Measurements from ENCODE around the gene NRIP1. TPM values are rescaled to one million over a fixed set of nuclear protein-coding genes. Genes with fewer than 3 reads are reported as not detected.
A peak's percentile ranks its signal among the peaks of the same experiment; 100 is the strongest.
"Not testable (repeated sequence)": the region's sequence is repeated elsewhere in the genome, so short reads cannot be mapped to it uniquely, and the experiment has no call there.

Gene NRIP1
- total RNA-seq, 1 experiment from 2014 or later, result 76.0 TPM

GRCh38 chr21:15037900-15038293, 26.9 kb downstream of the NRIP1 start:
- Histone ChIP-seq H3K36me3 (peaks cover 62% of the 10 kb centered on the region), H3K4me1 (no peaks in the 10 kb centered on the region), H3K4me3 (no peak overlapping the region), H3K27me3 (no peaks in the 10 kb centered on the region), H3K9me3 (replicated peaks) (no peaks in the 10 kb centered on the region; the same call in 1 of the 2 replicates), H3K27ac (no peak overlapping the region)
- no peak for DNase-seq

GRCh38 chr21:15037095-15037899, 27.5 kb downstream of the NRIP1 start:
- no peaks in the 10 kb centered on the region for H3K27me3 ChIP-seq
- H3K4me1 ChIP-seq, result no peaks in the 10 kb centered on the region
- H3K9me3 ChIP-seq (replicated peaks), result no peaks in the 10 kb centered on the region; the same call in 1 of the 2 replicates
- H3K4me3 ChIP-seq, result no peak overlapping the region
- H3K36me3 ChIP-seq, result peaks cover 62% of the 10 kb centered on the region
- DNase-seq, result no peak
- H3K27ac ChIP-seq, result no peak overlapping the region

- no peak for DNase-seq
- no peaks in the 10 kb centered on the region for H3K27me3 ChIP-seq
- no peak overlapping the region for H3K27ac ChIP-seq
- no peaks in the 10 kb centered on the region; the same call in 1 of the 2 replicates for H3K9me3 ChIP-seq (replicated peaks)
- H3K4me1 ChIP-seq, result no peaks in the 10 kb centered on the region
- H3K4me3 ChIP-seq, result no peak overlapping the region
- peaks cover 57% of the 10 kb centered on the region for H3K36me3 ChIP-seq
Measured at GRCh38 chr21:15036189-15036588, 28.6 kb downstream of the NRIP1 start.

- no peak overlapping the region for H3K4me3 ChIP-seq
- no peak for DNase-seq
- peaks cover 44% of the 10 kb centered on the region for H3K36me3 ChIP-seq
- no peaks in the 10 kb centered on the region for H3K27me3 ChIP-seq
- peaks cover 2% of the 10 kb centered on the region; the same call in 1 of the 2 replicates for H3K9me3 ChIP-seq (replicated peaks)
- no peak overlapping the region for H3K27ac ChIP-seq
- H3K4me1 ChIP-seq, result no peaks in the 10 kb centered on the region
Measured at GRCh38 chr21:15034126-15034853, 30.5 kb downstream of the NRIP1 start.

- H3K27ac ChIP-seq, result no peak overlapping the region
- H3K4me1 ChIP-seq, result no peaks in the 10 kb centered on the region
- peaks cover 30% of the 10 kb centered on the region for H3K36me3 ChIP-seq
- no peak overlapping the region for H3K4me3 ChIP-seq
- H3K27me3 ChIP-seq, result no peaks in the 10 kb centered on the region
- H3K9me3 ChIP-seq (replicated peaks), result peaks cover 2% of the 10 kb centered on the region; the same call in 1 of the 2 replicates
- DNase-seq, result no peak
Measured at GRCh38 chr21:15031790-15032357, 32.9 kb downstream of the NRIP1 start.

GRCh38 chr21:15031362-15031761, 33.4 kb downstream of the NRIP1 start:
- not testable (repeated sequence) for H3K27ac ChIP-seq; H3K27me3 ChIP-seq; H3K4me3 ChIP-seq; DNase-seq; H3K4me1 ChIP-seq; H3K9me3 ChIP-seq (replicated peaks)
- H3K36me3 ChIP-seq, result peaks cover 30% of the 10 kb centered on the region; the same call in 1 of the 2 replicates

GRCh38 chr21:15030861-15031260, 33.9 kb downstream of the NRIP1 start:
- H3K4me3 ChIP-seq; H3K4me1 ChIP-seq; DNase-seq; H3K9me3 ChIP-seq (replicated peaks); H3K27ac ChIP-seq; H3K27me3 ChIP-seq: not testable (repeated sequence)
- H3K36me3 ChIP-seq, result peaks cover 31% of the 10 kb centered on the region; the same call in 1 of the 2 replicates

- Histone ChIP-seq H3K27ac (no peak overlapping the region), H3K27me3 (no peaks in the 10 kb centered on the region), H3K4me1 (peaks cover 2% of the 10 kb centered on the region), H3K36me3 (peaks cover 32% of the 10 kb centered on the region; the same call in 1 of the 2 replicates), H3K4me3 (no peak overlapping the region), H3K9me3 (replicated peaks) (peaks cover 2% of the 10 kb centered on the region; the same call in 1 of the 2 replicates)
- DNase-seq, result no peak
Measured at GRCh38 chr21:15029077-15029476, 35.7 kb downstream of the NRIP1 start.

- H3K27me3 ChIP-seq, result no peaks in the 10 kb centered on the region
Measured at GRCh38 chr21:15028186-15028585, 36.6 kb downstream of the NRIP1 start.

GRCh38 chr21:15027056-15027455, 37.7 kb downstream of the NRIP1 start:
- no peaks in the 10 kb centered on the region for H3K27me3 ChIP-seq

More at GRCh38 chr21:15028186-15028585, 36.6 kb downstream of the NRIP1 start:
- Histone ChIP-seq H3K4me1 (peaks cover 11% of the 10 kb centered on the region), H3K36me3 (peaks cover 23% of the 10 kb centered on the region; the same call in 1 of the 2 replicates), H3K27ac (no peak overlapping the region), H3K4me3 (no peak overlapping the region), H3K9me3 (replicated peaks) (peaks cover 2% of the 10 kb centered on the region; the same call in 1 of the 2 replicates)
- no peak for DNase-seq

GRCh38 chr21:15026370-15026769, 38.4 kb downstream of the NRIP1 start:
- no peak for DNase-seq
- H3K4me3 ChIP-seq, result no peak overlapping the region
- peaks cover 9% of the 10 kb centered on the region for H3K36me3 ChIP-seq
- peaks cover 19% of the 10 kb centered on the region for H3K4me1 ChIP-seq
- no peaks in the 10 kb centered on the region for H3K27me3 ChIP-seq
- no peak overlapping the region for H3K27ac ChIP-seq
- peaks cover 2% of the 10 kb centered on the region; the same call in 1 of the 2 replicates for H3K9me3 ChIP-seq (replicated peaks)

More at GRCh38 chr21:15027056-15027455, 37.7 kb downstream of the NRIP1 start:
- H3K36me3 ChIP-seq, result peaks cover 11% of the 10 kb centered on the region; the same call in 1 of the 2 replicates
- no peak overlapping the region for H3K27ac ChIP-seq
- H3K4me3 ChIP-seq, result no peak overlapping the region
- DNase-seq, result no peak
- H3K4me1 ChIP-seq, result peaks cover 19% of the 10 kb centered on the region
- H3K9me3 ChIP-seq (replicated peaks), result peaks cover 2% of the 10 kb centered on the region; the same call in 1 of the 2 replicates

- DNase-seq, result peak; percentile 42 to 76
- peaks cover 8% of the 10 kb centered on the region for H3K36me3 ChIP-seq
- no peaks in the 10 kb centered on the region for H3K27me3 ChIP-seq
- no peaks in the 10 kb centered on the region; the same call in 1 of the 2 replicates for H3K9me3 ChIP-seq (replicated peaks)
- peak overlapping the region; percentile 29; the same call in 1 of the 2 replicates for H3K27ac ChIP-seq
- H3K4me1 ChIP-seq, result peaks cover 19% of the 10 kb centered on the region
- no peak overlapping the region for H3K4me3 ChIP-seq
Measured at GRCh38 chr21:15023776-15024175, 41.0 kb downstream of the NRIP1 start.

GRCh38 chr21:15022608-15023261, 42.1 kb downstream of the NRIP1 start:
- Histone ChIP-seq H3K9me3 (replicated peaks) (no peaks in the 10 kb centered on the region; the same call in 1 of the 2 replicates), H3K4me1 (peaks cover 19% of the 10 kb centered on the region), H3K36me3 (peaks cover 6% of the 10 kb centered on the region; the same call in 1 of the 2 replicates), H3K27ac (peak overlapping the region; percentile 29; the same call in 1 of the 2 replicates), H3K27me3 (no peaks in the 10 kb centered on the region), H3K4me3 (no peak overlapping the region)
- peak; percentile 62 to 70 for DNase-seq

- H3K36me3 ChIP-seq, result peaks cover 4% of the 10 kb centered on the region; the same call in 1 of the 2 replicates
- DNase-seq, result no peak
Measured at GRCh38 chr21:15020797-15021196, 44.0 kb downstream of the NRIP1 start.

More at GRCh38 chr21:15020797-15021196, 44.0 kb downstream of the NRIP1 start:
- H3K4me3 ChIP-seq, result no peak overlapping the region
- peaks cover 19% of the 10 kb centered on the region for H3K4me1 ChIP-seq
- H3K27ac ChIP-seq, result no peak overlapping the region
- no peaks in the 10 kb centered on the region for H3K27me3 ChIP-seq
- H3K9me3 ChIP-seq (replicated peaks), result no peaks in the 10 kb centered on the region; the same call in 1 of the 2 replicates

Measured in SJCRH30 (cell line).